ENCODE measurements around the gene ZNF33A.
"Not testable (repeated sequence)": the region's sequence is repeated elsewhere in the genome, so short reads cannot be mapped to it uniquely, and the experiment has no call there.

Gene ZNF33A

DNA sequence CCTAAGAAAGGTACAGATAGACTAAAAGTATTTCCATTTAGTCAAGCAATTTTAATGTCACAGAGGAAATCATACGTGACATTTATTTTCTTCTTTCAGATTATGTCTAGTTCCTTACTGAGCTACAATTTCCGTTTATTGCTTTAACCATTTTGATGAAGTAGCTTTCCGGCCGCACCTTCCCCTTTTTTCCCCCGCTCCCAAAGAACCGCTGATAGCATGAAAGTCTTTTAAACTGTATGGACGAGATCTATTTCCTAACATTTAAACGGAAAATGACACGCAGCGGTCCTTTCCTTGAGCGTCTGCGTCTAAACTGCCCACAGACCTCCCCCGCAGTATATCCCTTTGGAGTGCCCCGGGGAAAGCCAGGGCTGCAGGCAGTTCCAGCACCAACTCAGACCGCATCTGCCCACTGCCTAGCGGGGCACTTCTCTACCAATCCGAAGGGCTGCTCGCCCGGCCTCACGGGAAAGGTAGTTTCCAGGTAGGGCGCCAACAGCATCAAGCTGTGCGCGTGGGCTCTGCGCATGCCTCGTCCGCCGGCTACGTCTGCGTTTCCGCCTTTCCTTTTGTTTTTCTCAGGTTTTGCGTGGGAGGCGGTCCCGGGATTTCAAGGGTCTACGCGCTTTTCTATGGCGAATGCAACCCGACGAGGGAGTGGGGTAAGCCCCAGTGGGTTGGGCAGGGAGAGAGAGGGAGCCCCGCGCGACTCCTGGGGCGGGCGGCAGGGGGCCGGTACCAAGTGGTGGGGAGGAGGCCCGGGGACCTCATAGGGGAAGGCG is at the start of gene ZNF33A:
ZNF33A (plus strand) TSS at position 557 of the 785 bp plus-strand sequence. CDS start 1,667 bp downstream, outside the sequence.
- peak; percentile 92 for DNase-seq (ENCODE audit: low spot score)

DNA sequence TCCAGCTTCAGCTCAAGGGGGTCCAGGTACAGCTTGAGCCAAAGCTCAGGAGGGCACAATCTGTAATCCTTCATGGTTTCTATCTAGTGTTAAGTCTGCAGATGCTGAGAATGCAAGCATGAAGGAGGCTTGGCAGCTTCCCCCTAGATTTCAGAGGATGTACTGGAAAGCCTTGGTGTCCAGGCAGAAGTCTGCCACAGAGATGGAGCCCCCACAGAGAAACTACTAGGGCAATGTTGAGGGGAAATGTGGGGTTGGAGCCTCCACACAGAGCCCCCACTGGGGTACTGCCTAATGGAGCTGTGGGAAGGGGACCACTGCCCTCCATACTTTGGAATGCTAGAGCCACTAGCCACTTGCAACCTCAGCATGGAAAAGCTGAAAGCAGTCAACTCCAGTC is 45.5 kb upstream of the ZNF33A start:
- DNase-seq (ENCODE audit: low spot score) = no peak

DNA sequence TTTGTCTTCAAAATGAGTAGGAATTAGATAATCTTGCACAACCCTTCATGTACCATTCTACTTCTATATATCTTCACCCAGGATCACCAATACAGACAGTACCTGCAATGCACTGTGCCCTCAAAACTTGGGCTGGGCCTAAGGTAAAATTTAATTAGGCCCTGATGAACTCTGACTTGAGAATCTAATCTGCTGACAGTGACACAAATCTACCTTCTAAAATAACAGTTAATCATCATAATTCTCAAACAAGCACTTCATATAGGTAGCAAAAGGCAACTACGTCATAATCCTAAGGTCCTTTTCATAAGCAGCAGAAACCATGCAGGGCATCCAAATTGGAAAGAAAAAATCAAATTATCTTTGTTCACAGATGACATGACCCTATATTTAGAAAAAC is 38.1 kb upstream of the ZNF33A start:
- DNase-seq (ENCODE audit: low spot score) = no peak

DNA sequence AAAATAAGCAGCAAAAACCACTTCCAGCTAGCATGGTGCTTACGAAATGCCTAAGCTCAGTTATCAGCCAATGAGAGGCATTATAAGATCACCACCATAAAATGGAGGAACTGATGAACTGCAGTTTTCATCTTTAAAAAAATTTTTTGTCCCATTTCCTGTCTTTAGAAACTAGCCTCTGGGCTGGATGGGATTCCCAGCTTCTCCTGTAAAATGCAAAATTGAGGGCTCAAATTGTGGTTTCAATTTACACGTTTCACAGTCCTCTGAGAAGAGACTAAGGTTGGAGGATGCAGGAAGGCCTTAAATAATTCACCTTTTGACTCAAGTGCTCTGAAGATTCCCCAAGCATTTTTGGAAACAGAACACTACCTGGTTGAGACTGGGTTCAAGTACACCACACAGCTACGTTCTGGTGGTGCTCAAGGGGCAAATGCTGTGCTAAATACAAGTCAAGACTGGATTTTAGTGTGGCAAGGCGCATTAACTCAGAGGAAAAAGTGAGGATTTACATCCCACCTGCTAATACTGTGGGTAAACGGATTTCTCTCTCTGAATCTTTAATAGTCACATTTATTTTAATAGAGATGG is 35.0 kb upstream of the ZNF33A start:
- no peak for DNase-seq (ENCODE audit: low spot score)

DNA sequence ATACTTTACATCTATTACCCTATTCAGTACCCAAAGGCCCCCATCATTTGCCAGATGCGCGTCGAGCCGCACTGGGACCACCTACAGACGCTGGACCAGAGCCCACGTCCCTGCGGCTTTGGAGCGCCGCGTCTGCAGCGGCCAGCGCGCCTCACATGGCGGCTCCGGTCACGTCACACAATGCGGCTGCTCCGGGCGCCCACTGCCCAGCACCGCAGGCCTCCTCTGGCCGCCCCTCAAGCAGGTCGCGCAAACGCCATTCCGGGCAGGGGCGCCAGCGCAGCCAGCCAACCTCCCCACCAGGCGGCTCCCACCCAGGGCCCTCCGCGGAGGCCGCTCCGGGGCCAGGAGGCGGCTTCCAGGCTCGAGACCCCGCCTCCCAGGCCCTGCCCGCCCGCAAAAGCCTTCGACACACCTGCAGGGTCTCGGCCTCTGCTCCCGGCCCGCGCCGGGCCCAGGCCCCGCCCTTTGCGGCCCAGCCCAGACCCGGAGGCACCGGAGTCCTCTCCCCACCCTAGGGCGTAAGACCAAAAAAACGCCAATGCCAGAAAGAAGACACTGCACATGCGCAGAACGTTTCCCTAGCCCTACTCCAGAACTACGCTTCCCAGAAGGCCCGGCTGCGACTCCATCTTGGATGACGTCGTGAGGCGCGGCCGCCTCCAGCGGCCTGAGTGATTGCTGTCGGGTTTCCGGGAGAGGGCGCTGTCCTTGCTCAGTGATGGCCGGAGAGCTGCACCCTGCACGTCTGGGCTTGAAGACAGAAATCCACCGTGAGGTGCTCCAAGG is 34.2 kb upstream of the ZNF33A start, which contains the start of gene ZNF25:
ZNF25 (minus strand) TSS at position 557 of the 789 bp plus-strand sequence. CDS start 4,925 bp downstream, outside the sequence.
- peak; percentile 93 for DNase-seq (ENCODE audit: low spot score)

DNA sequence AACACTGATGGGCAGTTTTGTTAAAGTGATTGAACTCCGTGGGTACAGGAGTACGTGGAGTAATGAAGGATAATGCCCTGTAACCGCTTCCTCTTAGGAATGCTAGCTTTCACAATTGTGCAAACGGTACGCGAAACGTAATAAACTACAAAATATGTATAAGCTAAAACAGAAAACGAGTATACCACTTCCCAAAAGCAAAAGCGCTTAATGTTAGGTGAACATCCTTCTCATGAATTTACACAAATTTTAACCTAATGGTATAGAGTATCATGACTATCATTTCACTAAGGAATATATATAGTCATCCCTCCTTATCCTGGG is 33.6 kb upstream of the ZNF33A start:
- no peak for DNase-seq (ENCODE audit: low spot score)

DNA sequence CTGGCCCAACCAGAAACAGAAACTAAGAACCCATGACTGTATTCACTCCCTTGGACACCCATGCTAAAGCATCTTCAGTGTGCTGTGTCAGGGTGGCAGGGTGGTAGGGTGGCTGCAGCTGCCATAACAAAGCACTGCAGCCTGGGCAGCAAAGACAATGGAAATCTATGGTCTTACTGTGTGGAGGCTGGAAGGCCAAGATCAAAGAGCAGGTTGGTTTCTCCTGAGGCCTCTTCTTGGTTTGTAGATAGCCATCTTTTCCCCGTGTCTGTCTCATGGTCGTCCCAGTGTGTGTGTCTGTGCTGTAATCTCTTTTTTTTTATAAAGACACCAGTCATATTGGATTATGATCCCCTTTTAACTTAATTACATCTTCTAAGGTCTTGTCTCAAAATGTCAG is 18.8 kb upstream of the ZNF33A start:
- no peak for DNase-seq (ENCODE audit: low spot score)

DNA sequence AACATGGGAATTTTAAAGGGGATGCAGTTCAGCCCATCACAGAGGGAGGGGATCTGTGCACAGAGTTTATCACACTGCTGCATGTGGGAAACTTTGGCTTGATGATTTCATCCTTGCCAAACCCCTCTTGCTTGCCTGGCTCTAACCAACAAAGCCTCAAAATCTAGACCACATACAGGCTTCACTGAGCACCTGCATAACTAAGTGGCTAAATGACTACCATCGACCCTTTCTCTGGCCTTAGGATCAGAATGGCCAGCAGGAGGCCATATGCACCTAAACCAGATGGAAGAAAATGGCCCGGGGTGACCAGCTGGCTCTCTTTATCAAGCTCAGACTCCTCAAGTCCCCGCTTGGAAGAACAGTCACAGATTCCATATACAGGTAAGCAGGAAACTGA is 18.4 kb upstream of the ZNF33A start:
- no peak for DNase-seq (ENCODE audit: low spot score)

DNA sequence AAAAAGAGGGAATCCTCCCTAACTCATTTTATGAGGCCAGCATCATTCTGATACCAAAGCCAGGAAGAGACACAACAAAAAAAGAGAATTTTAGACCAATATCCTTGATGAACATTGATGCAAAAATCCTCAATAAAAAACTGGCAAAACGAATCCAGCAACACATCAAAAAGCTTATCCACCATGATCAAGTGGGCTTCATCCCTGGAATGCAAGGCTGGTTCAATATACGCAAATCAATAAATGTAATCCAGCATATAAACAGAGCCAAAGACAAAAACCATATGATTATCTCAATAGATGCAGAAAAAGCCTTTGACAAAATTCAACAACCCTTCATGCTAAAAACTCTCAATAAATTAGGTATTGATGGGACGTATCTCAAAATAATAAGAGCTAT is 11.6 kb upstream of the ZNF33A start:
- DNase-seq (ENCODE audit: low spot score) = not testable (repeated sequence)

DNA sequence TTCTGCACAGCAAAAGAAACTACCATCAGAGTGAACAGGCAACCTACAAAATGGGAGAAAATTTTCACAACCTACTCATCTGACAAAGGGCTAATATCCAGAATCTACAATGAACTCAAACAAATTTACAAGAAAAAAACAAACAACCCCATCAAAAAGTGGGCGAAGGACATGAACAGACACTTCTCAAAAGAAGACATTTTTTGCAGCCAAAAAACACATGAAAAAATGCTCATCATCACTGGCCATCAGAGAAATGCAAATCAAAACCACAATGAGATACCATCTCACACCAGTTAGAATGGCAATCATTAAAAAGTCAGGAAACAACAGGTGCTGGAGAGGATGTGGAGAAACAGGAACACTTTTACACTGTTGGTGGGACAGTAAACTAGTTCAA is 10.0 kb upstream of the ZNF33A start:
- not testable (repeated sequence) for DNase-seq (ENCODE audit: low spot score)

DNA sequence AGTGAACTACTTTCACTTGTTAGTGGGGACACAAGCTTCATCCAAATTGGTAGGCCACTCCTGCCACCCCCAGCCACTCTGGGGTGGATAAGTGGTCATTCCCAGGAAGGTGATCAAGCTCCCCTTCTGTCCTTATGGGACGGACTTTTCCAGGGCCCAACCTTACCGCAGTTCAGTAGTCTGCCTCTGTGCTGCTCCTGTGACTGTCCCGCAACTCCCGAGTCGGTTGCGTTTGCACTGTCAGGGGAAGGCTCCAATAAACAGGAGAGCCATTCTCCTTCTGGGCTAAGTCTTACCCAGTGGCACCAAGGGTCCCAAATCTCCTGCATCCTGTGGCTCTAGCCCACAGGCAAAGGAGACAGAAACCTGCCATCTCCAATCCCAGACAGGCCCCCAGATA is 7.4 kb upstream of the ZNF33A start:
- no peak for DNase-seq (ENCODE audit: low spot score)

DNA sequence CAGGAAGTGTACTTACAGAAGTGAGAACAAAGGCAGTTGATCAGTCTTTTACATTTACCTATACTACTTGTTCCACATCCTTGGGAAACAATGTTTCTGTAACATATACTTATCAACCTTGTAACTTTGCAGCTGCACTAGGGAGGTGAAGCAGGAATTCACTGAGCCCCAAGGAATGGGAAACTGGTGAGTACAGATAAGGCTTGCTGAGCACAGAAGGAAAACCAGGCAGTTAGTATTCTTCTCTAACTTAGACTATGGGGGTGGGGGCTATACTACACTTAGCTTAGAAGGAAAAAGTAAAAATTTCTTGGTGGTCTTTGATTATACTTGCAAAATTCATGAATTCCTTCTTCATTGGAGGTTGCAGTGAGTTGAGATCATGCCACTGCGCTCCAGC is 6.9 kb upstream of the ZNF33A start:
- no peak for DNase-seq (ENCODE audit: low spot score)

DNA sequence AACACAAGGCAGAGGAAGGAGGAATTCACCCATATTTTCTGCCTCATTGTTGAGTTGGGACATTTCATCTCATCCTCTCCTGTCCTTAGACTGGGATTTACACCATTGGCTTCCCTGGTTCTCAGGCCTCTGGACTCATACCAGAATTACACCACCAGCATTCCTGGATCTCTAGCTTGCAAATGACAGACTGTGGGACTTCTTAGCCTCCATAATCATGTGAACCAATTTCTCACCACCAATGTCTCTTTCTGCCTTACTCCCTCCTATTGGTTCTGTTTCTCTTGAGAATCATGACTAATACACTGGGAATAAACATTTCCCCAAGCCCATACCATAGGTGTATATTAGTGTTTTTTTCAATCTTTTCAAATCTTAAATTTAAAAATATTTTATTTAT is 2.9 kb upstream of the ZNF33A start:
- DNase-seq (ENCODE audit: low spot score) = no peak

DNA sequence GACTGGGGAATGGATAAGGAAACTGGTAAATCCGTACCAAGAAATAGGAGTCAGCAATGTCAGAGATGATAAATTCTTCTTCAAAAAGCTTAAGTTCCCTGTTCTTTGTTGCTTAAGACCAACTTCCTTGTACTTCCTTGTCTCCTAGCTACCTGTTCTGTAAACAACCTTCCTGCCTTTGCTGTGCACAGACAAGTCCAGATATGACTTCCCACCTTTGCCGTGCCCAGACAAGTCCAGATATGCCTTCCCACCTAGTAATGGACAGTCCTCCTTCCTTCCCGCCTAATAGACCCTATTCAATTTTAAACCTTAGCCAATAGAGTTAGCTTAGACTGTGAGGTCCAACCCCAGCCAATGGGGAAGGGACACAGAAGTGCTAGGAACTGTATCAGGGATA is 2.5 kb upstream of the ZNF33A start:
- no peak for DNase-seq (ENCODE audit: low spot score)

DNA sequence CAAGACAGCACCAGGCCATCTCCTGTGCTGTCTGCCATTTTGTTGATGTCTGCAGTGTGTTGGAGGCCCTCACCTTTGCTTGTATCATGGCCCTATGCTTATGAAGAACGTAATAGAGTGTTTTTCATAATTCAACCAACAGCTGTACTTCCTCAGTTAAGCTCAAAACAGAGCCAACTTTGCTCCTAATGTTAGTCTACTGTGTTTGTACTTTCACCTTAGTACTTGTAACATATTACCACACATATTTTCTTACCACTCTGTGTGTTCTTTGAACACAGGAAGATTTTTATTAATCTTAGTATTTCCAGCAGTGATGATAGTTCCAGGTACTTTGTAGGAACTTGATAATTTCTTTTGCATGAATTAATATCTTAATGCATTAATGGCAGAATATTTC is 5.9 kb downstream of the ZNF33A start:
- DNase-seq (ENCODE audit: low spot score) = no peak

DNA sequence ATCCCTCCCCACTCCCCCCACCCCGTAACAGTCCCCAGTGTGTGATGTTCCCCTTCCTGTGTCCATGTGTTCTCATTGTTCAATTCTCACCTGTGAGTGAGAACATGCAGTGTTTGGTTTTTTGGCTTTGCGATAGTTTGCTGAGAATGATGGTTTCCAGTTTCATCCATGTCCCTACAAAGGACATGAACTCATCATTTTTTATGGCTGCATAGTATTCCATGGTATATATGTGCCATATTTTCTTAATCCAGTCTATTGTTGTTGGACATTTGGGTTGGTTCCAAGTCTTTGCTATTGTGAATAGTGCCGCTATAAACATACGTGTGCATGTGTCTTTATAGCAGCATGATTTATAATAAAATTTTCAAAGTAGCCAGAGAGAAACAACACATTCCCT is 8.6 kb downstream of the ZNF33A start:
- DNase-seq (ENCODE audit: low spot score) = not testable (repeated sequence)

DNA sequence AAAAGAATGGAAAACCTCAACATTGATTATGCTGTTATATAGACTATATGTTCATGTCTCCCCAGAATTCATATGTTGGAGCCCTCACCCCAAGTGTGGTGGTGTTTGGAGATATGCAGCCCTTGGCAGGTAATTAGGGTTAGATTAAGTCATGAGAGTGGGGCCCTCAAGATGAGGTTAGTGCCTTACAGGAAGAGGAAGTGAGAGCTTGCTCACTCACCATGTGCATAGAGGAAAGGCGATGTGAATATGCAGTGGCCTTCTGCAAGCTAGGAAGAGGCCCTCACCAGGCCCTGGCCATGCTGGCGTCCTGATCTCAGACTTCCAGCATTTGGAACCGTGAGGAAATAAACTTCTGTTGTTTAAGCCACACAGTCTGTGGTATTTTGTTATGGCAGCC is 14.8 kb downstream of the ZNF33A start:
- DNase-seq (ENCODE audit: low spot score) = no peak

DNA sequence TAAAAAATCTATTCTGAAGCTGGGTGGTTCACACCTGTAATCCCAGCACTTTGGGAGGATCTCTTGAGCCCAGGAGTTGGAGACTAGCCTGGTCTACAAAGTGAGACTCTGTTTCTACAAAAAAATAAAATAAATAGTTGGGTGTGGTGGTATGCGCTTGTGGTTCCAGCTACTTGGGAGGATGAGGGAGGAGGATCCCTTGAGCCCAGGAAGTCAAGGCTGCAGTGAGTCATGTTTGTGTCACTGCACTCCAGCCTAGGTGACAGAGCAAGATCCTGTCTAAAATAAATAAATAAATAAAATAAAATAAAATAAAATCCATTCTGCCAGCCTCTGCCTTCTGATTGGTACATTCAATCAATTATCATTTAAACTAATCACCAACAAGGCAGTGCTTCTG is 17.5 kb downstream of the ZNF33A start:
- no peak for DNase-seq (ENCODE audit: low spot score)

DNA sequence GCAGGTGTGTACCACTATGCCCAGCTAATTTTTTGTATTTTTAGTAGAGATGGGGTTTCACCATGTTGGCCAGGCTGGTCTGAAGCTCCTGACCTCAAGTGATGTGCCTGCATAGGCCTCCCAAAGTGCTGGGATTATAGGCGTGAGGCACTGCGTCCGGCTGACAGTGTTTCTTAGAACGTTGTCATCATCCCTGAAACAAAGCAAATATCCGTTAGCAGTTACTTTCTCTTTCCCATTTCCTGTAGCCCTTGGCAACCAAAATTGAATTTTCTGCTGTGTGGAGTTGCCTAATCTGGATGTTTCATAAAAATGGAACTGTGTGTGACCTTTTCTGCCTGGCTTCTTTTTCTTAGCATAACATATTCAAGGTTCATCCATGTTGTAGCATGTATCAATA is 22.4 kb downstream of the ZNF33A start:
- no peak for DNase-seq (ENCODE audit: low spot score)

DNA sequence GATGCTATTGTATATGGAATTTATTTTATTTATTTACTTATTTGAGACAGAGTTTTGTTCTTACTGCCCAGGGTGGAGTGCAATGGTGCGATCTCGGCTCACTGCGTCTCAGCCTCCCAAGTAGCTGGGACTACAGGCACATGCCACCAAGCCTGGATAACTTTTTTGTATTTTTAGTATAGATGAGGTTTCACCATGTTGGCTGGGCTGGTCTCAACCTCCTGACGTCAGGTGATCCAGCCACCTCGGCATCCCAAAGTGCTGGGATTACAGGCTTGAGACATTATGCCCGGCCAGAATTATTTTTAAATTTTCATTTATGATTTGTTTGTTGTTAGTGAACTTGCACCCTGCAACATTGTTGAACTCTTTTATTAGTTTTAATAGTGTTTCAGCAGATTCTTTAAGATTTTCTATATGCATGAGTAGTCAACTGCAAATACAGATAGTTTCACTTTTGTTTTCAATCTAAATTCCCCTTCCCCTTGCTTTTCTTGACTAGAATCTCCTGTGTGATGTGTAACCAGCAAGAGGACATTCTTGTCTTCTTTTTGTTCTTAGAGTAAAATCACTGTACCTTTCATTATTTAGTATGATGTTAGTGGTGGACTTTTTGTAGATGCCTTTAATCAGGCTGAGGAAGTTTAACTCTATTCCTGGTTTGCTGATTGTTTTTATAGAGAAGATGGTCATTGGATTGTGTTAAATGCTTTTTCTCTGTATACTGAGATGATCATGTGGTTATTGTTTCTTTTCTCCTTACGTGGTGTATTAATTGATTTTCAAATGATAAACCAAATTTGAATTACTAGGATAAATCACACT is 27.8 kb downstream of the ZNF33A start:
- DNase-seq (ENCODE audit: low spot score) = no peak

DNA sequence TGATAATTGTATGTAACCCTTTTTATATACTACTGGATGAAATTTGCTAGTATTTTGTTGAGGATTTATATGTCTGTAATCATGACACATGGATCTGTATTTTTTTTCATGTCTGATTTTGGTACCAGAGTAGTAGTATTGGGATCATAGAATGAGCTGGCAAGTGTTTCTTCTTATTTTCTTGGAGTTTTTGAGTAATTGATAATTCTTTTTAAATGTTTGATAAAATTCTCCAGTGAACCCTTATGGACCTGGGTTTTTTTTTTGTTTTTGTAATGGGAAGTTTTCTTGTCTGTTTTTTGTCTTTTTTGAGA is 28.4 kb downstream of the ZNF33A start:
- no peak for DNase-seq (ENCODE audit: low spot score)

DNA sequence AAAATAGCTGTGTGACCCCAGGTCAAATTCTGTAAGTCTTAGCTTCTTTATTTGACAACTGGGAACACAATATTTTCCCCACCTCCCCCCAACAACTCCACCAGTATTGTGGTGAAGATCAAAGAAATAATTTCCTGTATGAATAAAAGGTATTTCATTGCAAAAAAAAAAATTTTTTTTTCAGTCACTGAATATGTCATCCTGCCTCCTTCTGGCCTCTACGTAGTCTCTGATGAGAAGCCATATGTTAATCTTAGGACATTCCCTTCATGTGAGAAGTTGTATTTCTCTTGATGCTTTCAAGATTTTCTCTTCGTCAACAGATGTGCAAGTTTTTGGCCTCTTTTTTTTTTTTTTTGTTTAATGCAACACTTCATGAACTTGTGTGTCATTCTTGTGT is 33.0 kb downstream of the ZNF33A start:
- DNase-seq (ENCODE audit: low spot score) = no peak
